H9 (cell line): ENCODE results near the gene PTGFRN. TPM values are rescaled to one million over a fixed set of nuclear protein-coding genes. Genes with fewer than 3 reads are reported as not detected.

Experiments used
- DNase-seq: peaks from one replicate; pipeline ENCODE4 v3.0.0-alpha.2; 2017
- H2AFZ ChIP-seq: one replicate; pipeline ENCODE4 v1.6.1; 2013; ENCODE audit warnings: mild to moderate bottlenecking, low read length, control low read depth, moderate library complexity
- H2AK5ac ChIP-seq: 2 replicates; pipeline ENCODE4 v1.6.1; 2013; ENCODE audit warnings: low read length, control low read depth, mixed read lengths; ENCODE audit not compliant: insufficient read length
- H2BK120ac ChIP-seq: one replicate; pipeline ENCODE4 v1.6.1; 2013; ENCODE audit warnings: low read depth, mild to moderate bottlenecking, low read length, control low read depth, inconsistent platforms; ENCODE audit not compliant: poor library complexity, severe bottlenecking
- H2BK12ac ChIP-seq: 2 replicates; pipeline ENCODE4 v1.6.1; 2013; ENCODE audit warnings: low read length, control low read depth, mixed read lengths, low read depth; ENCODE audit not compliant: insufficient read length
- H2BK15ac ChIP-seq: 2 replicates; pipeline ENCODE4 v1.6.1; 2013; ENCODE audit warnings: low read depth, low read length, control low read depth
- H2BK20ac ChIP-seq: one replicate; pipeline ENCODE4 v1.6.1; 2013; ENCODE audit warnings: low read depth, mild to moderate bottlenecking, low read length, control low read depth, inconsistent platforms; ENCODE audit not compliant: poor library complexity, severe bottlenecking
- H2BK5ac ChIP-seq: 2 replicates; pipeline ENCODE4 v1.6.1; 2013; ENCODE audit warnings: low read length, control low read depth, mixed read lengths; ENCODE audit not compliant: insufficient read length
- H3K14ac ChIP-seq: 2 replicates; pipeline ENCODE4 v1.6.1; 2013; ENCODE audit warnings: low read length, control low read depth; ENCODE audit not compliant: insufficient read depth
- H3K18ac ChIP-seq: 2 replicates; pipeline ENCODE4 v1.6.1; 2013; ENCODE audit warnings: low read depth, mild to moderate bottlenecking, mixed read lengths, low read length, control low read depth; ENCODE audit not compliant: insufficient read length
- H3K23ac ChIP-seq: 2 replicates; pipeline ENCODE4 v1.6.1; 2013; ENCODE audit warnings: low read length, control low read depth, mixed read lengths, low read depth; ENCODE audit not compliant: insufficient read length
- H3K23me2 ChIP-seq: 2 replicates; pipeline ENCODE4 v1.6.1; 2013; ENCODE audit warnings: low read depth, mild to moderate bottlenecking, mixed read lengths, low read length, control low read depth; ENCODE audit not compliant: insufficient read length, poor library complexity, severe bottlenecking
- H3K27ac ChIP-seq: 2 replicates; pipeline ENCODE4 v1.5.1; 2013; ENCODE audit warnings: low read length, control low read depth, mixed read lengths, low read depth; ENCODE audit not compliant: insufficient read length
- H3K27me3 ChIP-seq: 2 replicates; pipeline ENCODE4 v1.6.1; 2013; ENCODE audit warnings: low read length, control low read depth, inconsistent platforms; ENCODE audit not compliant: insufficient read depth
- H3K4ac ChIP-seq: 2 replicates; pipeline ENCODE4 v1.6.1; 2013; ENCODE audit warnings: low read depth, mild to moderate bottlenecking, control low read depth, inconsistent platforms, low read length, moderate library complexity
- H3K4me1 ChIP-seq: 2 replicates; pipeline ENCODE4 v1.6.1; 2013; ENCODE audit warnings: low read length, control low read depth, inconsistent platforms; ENCODE audit not compliant: insufficient read depth
- H3K4me2 ChIP-seq: 2 replicates; pipeline ENCODE4 v1.6.1; 2013; ENCODE audit warnings: low read length, control low read depth, mixed read lengths; ENCODE audit not compliant: insufficient read length, insufficient read depth
- H3K56ac ChIP-seq: 2 replicates; pipeline ENCODE4 v1.6.1; 2013; ENCODE audit warnings: low read depth, mild to moderate bottlenecking, mixed read lengths, low read length, control low read depth; ENCODE audit not compliant: insufficient read length
- H3K79me1 ChIP-seq: 2 replicates; pipeline ENCODE4 v1.6.1; 2013; ENCODE audit warnings: low read depth, mild to moderate bottlenecking, moderate library complexity, low read length, control low read depth, inconsistent platforms; ENCODE audit not compliant: insufficient read depth, poor library complexity, severe bottlenecking
- H3K79me2 ChIP-seq: 2 replicates; pipeline ENCODE4 v1.6.1; 2013; ENCODE audit warnings: low read length, control low read depth, inconsistent platforms; ENCODE audit not compliant: insufficient read depth
- H3K9ac ChIP-seq: 2 replicates; pipeline ENCODE4 v1.6.1; 2013; ENCODE audit warnings: low read length, control low read depth, mixed read lengths; ENCODE audit not compliant: insufficient read length; ENCODE audit errors: extremely low read depth
- H3K9me3 ChIP-seq: one replicate; pipeline ENCODE4 v1.6.1; 2013; ENCODE audit warnings: low read depth, low read length, inconsistent platforms; ENCODE audit not compliant: control insufficient read depth
- H3T11ph ChIP-seq: one replicate; pipeline ENCODE4 v1.6.1; 2013; ENCODE audit warnings: mild to moderate bottlenecking, low read length, control low read depth, inconsistent platforms
- H4K20me1 ChIP-seq: one replicate; pipeline ENCODE4 v1.6.1; 2013; ENCODE audit not compliant: control insufficient read depth, insufficient read length, insufficient read depth
- H4K5ac ChIP-seq: 2 replicates; pipeline ENCODE4 v1.6.1; 2013; ENCODE audit warnings: low read depth, mild to moderate bottlenecking, mixed read lengths, low read length, control low read depth; ENCODE audit not compliant: insufficient read length
- H4K8ac ChIP-seq: replicated peaks from 2 replicates; pipeline ENCODE4 v1.6.1; 2013; ENCODE audit warnings: low read length, control low read depth, mixed read lengths, low read depth; ENCODE audit not compliant: insufficient read length
- H4K91ac ChIP-seq: 2 replicates; pipeline ENCODE4 v1.6.1; 2013; ENCODE audit warnings: low read depth, mild to moderate bottlenecking, moderate library complexity, mixed read lengths, low read length, control low read depth; ENCODE audit not compliant: insufficient read length
- H3K27ac Mint-ChIP-seq, 3 experiments: 2 replicates in 2 of 3; 3 replicates in 1 of 3; pipeline ENCODE4 v1.8.0; 2020 to 2021; ENCODE audit warnings: mixed read lengths in 3 of 3, mild to moderate bottlenecking in 1 of 3, moderate library complexity in 1 of 3
- H3K27me3 Mint-ChIP-seq: 2 replicates; pipeline ENCODE4 v1.8.0; 2021; ENCODE audit warnings: low read depth, mild to moderate bottlenecking, moderate library complexity, mixed read lengths
- H3K36me3 Mint-ChIP-seq, 3 experiments: 2 replicates in 2 of 3; 3 replicates in 1 of 3; pipeline ENCODE4 v1.8.0; 2020 to 2021; ENCODE audit warnings: low read depth in 3 of 3, mixed read lengths in 3 of 3; ENCODE audit not compliant: insufficient read depth in 1 of 3
- H3K4me1 Mint-ChIP-seq, 2 experiments: 2 replicates each; pipeline ENCODE4 v1.8.0; 2020; ENCODE audit warnings: mixed read lengths in 2 of 2
- H3K4me3 Mint-ChIP-seq, 2 experiments: 2 replicates in 1 of 2; 3 replicates in 1 of 2; pipeline ENCODE4 v1.8.0; 2020 to 2021; ENCODE audit warnings: mild to moderate bottlenecking in 2 of 2, mixed read lengths in 2 of 2, moderate library complexity in 1 of 2
- H3K9me3 Mint-ChIP-seq, 2 experiments: 2 replicates in 1 of 2; 3 replicates in 1 of 2; pipeline ENCODE4 v1.8.0; 2020; ENCODE audit warnings: mild to moderate bottlenecking in 2 of 2, mixed read lengths in 2 of 2, moderate library complexity in 1 of 2
- WGBS: extraction: QIAGEN DNeasy Blood & Tissue Kit; methylation state at CpG from one replicate; pipeline ENCODE4 v1.1.7; 2013; ENCODE audit warnings: missing lambda C conversion rate, low lambda C conversion rate, mixed read lengths; ENCODE audit not compliant: insufficient read length; ENCODE audit errors: extremely low coverage; 5-methylcytosine and 5-hydroxymethylcytosine counted together
- total RNA-seq: library from RNA; stranded (reverse); gene quantifications from 2 replicates; pipeline ENCODE4 v1.2.1, GENCODE V29; 2021
- TF ChIP-seq, protein P1 (sequence below): fragments of 200-600 bp; sonication (generic); conservative IDR thresholded peaks from 3 replicates; pipeline ENCODE4 v1.8.0; 2021; ENCODE audit warnings: antibody characterized with exemption, mild to moderate bottlenecking

The PTGFRN gene
- total RNA-seq, 1 experiment from 2014 or later = 26.3 TPM

DNA sequence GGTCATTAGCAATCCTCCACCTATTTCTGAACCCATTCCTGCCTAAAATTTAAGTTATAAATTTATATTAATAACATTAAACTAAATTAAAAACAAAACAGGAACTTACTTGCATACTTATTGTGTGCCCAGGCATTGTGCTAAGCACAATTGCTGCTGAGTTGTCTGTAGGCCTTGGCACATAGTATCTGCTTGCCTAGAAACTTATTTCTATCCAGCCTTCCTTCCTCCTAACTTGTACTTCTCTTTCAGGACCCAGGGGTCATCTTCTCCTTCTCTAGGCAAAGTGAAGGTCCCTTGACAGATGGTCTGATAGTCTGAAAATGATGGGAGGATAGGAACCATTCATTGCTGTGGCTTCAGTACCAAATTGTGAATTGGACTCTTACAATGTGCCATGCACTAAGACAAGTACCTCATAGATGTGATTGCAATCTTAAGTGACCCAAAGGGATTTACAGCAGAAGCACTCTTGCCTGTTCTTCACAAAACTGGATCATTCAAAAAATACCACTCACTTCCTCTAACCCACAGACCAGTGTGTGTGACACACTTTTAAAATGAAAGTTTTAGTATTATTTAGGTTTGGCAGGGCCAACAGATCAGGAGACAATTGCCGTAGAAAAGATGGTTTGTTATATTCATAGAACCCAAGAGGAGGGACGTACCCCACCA is 81.6 kb downstream of the PTGFRN start:
- no peak overlapping the region for H3K23ac ChIP-seq
- H2BK120ac ChIP-seq = no peak overlapping the region
- H4K91ac ChIP-seq = no peak overlapping the region
- peaks cover 14 to 27% of the 10 kb centered on the region in 2 experiments for H3K4me1 Mint-ChIP-seq
- H3K79me2 ChIP-seq = no peaks in the 10 kb centered on the region
- no peak overlapping the region for H3K56ac ChIP-seq
- H2AK5ac ChIP-seq = no peak overlapping the region
- H2AFZ ChIP-seq = no peak overlapping the region
- no peak overlapping the region for H4K5ac ChIP-seq
- H3K4me2 ChIP-seq = no peak overlapping the region
- no peak overlapping the region for H2BK12ac ChIP-seq
- H3K27ac Mint-ChIP-seq = peak overlapping the region in 2 of 3 experiments; percentile 13 to 43; a peak in 1 of 7 replicates
- no peak for DNase-seq
- no peak overlapping the region for H3K4ac ChIP-seq
- peaks cover 16 to 45% (median 25%) of the 10 kb centered on the region in 3 experiments for H3K36me3 Mint-ChIP-seq
- H3K4me3 Mint-ChIP-seq = no peak overlapping the region
- no CpG with 5 or more reads among the region's 2 CpGs for WGBS
- TF ChIP-seq, protein P1, sequence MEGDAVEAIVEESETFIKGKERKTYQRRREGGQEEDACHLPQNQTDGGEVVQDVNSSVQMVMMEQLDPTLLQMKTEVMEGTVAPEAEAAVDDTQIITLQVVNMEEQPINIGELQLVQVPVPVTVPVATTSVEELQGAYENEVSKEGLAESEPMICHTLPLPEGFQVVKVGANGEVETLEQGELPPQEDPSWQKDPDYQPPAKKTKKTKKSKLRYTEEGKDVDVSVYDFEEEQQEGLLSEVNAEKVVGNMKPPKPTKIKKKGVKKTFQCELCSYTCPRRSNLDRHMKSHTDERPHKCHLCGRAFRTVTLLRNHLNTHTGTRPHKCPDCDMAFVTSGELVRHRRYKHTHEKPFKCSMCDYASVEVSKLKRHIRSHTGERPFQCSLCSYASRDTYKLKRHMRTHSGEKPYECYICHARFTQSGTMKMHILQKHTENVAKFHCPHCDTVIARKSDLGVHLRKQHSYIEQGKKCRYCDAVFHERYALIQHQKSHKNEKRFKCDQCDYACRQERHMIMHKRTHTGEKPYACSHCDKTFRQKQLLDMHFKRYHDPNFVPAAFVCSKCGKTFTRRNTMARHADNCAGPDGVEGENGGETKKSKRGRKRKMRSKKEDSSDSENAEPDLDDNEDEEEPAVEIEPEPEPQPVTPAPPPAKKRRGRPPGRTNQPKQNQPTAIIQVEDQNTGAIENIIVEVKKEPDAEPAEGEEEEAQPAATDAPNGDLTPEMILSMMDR = no peak
- no peak overlapping the region for H3K18ac ChIP-seq
- H2BK20ac ChIP-seq = no peak overlapping the region
- H3K79me1 ChIP-seq = no peaks in the 10 kb centered on the region
- no peaks in the 10 kb centered on the region for H3K27me3 ChIP-seq
- no peak overlapping the region for H3K27ac ChIP-seq
- no peak overlapping the region for H4K8ac ChIP-seq
- H3K23me2 ChIP-seq = no peaks in the 10 kb centered on the region
- peaks cover 2% of the 10 kb centered on the region; the same call in 1 of the 2 replicates for H3K27me3 Mint-ChIP-seq
- no peak overlapping the region for H3K14ac ChIP-seq
- no peaks in the 10 kb centered on the region for H4K20me1 ChIP-seq
- H3K9me3 ChIP-seq = no peaks in the 10 kb centered on the region
- H3K9me3 Mint-ChIP-seq = no peaks in the 10 kb centered on the region
- no peaks in the 10 kb centered on the region; the same call in 1 of the 2 replicates for H3K4me1 ChIP-seq
- no peak overlapping the region for H3T11ph ChIP-seq
- H2BK5ac ChIP-seq = no peak overlapping the region
- H2BK15ac ChIP-seq = no peak overlapping the region
- no peak overlapping the region for H3K9ac ChIP-seq
